ENCODE results near the gene CYP3A4.
"Not testable (repeated sequence)": the region's sequence is repeated elsewhere in the genome, so short reads cannot be mapped to it uniquely, and the experiment has no call there.

Gene CYP3A4

DNA sequence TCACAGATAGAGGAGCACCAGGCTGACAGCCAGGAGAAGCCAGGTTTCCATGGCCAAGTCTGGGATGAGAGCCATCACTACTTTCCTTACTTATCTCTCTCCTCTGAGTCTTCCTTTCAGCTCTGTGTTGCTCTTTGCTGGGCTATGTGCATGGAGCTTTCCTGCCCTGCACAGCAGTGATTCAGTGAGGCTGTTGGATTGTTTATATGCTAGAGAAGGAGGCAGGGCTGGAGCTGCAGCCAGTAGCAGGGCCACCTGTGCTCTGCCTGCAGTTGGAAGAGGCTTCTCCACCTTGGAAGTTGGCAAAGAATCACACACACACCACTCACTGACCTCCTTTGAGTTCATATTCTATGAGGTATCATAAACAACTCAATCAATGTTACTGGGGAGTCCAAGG is at the start of gene CYP3A4:
CYP3A4 (minus strand) TSS at position 178 of the 400 bp plus-strand sequence; CDS start at position 75, 103 bp downstream.
- DNase-seq, result no peak

DNA sequence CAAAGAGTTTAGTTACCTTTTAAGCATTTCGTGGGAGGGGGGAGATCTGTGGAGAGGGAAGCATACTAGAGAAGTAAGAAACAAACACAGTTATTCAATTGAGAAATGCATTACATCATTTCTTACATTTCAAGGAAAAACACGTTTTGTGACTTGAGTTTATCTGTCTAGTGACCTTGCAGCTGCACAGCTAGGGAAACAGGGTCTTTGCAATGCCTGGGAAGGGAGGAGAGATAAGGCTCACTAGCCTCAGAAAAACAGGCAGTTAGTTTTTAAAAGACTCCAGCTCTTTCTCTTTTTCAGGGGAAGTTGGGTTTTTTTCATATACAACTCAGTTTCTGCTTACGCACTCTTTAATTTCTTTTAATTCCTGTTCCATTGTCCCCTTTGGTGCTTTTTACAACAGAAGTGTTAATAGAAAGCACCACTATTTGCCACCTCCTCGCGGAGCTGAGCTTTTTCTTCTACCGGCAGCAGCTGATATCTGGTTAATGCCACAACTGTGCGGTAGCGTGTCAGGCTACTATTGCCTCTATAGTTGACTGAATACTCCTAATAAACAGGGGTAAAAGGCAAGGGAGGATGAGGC is 49.4 kb upstream of the CYP3A4 start:
- DNase-seq, result no peak

DNA sequence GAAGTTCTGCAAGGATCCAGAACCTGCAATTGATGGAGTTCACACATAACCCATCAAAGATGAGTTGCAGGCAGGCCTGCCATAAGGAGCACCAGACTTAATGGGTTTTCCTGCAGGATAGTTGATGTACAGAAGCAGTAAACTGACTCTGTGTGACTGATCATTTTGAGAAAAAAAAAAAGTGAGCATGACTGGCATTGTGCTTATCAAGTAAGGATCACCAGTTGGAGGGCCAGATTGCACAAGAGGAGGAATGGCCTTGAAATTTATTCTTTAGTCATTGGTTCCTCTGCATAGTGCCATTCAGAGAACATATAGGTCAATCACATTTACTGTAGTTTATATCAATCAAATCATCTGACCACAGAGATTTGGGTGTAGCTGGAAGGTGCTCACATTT is 47.6 kb upstream of the CYP3A4 start:
- no peak for DNase-seq

DNA sequence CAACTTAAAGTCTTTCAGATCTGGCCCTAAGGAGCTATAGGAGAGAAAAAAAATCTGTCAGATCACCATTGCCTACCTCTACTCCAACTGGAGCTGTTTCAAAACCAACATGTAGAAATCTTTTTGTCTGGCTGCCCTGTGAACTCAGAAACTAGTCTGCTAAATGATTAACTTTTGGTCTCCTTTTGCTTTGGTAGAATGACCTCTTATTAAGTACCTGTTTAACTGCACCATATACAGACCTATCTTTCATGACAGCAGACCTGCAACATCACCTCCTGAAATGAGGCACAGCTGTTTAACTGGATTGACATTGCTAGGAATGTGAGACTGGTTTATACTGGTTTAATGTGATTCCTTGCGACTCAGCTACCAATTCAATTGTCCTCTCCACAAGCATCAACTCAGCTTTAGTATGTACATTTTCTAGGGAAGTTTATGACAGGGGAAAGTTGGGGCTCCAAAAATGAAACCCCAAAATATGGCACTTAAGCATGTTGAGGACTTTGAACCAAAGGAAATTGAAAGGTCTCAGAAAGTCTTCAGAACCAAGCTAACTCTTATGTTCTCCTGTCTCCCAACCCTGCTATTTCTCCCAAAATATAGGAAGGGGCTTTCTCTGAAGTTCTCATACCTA is 45.7 kb upstream of the CYP3A4 start:
- no peak for DNase-seq

- no peak for DNase-seq
These were observed 44.8 kb upstream of the CYP3A4 start for GRCh38 chr7:99828811-99829210.

DNA sequence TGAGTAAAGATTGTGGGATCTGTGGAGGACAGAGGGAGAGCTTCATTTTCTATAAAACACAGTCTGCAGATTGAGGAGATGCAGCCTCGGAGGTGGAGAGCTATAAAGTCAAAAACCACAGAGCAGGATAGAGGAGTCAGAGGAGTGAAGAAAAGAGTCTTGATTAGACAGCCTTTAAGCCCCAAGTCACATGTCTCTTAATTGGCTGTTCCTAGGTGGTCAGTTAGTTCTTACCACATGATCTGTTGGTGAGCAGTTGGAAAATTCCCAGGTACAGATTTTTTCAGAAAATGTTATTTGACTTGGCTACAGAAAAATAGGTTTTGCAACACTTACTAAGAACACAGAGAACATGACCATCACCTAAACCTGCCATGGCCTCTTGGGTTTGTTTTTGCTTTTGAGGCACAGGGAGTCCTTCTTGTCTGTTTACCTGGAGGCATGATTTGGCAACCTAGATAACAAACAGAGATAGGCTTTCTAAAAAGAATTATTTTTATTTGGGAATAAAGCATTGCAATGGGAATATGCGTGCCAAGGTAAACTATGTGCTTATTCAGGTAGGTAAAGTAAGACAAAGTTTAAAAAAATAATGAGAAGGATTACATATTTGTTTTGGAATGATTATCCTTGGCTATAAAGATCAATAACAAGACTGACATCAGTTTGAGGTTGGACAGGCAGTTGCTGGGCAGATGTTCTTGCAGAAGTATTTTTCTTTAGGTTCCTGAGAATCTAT is 43.2 kb upstream of the CYP3A4 start:
- no peak for DNase-seq

DNA sequence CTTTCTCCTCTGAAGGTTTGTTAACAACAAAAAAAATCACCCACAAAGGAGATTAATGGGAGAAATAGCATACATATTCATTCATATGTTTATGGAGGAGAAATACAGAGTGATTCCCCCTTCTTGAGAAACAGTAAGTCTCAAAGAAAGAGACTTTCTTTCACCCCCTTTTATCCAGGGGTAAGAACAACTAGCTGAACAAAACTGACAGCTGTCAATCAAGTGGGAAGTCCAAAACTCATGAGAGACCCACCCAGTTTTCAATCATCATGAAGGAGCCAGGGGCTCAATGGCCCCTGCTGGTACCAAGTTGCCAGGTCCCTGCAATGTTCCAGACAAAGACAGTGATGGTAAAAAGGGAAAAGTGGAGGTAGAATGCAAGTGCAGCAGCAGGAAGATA is 41.9 kb upstream of the CYP3A4 start:
- DNase-seq, result no peak

GRCh38 chr7:99825452-99825851 is 41.5 kb upstream of the CYP3A4 start:
- DNase-seq, result no peak

DNA sequence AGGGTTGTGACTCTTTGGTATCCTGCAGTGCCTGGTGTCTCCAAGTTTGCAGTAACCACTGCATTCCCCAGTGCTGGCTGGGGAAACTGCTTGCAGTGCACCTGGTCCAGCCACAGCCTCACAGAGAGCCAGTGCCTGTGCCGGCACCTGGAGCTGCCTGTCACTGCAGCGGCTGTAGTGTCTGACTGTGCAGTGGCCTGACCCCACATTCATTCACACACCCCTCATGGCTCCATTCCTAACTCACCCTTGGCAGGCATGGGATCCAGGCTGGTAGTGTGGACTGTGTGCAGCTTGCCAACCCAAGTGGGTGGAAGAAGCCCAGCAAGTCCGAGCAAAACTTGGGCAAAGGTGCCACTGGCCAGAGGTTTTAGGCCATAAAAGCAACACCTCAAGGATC is 40.1 kb upstream of the CYP3A4 start:
- no peak for DNase-seq

DNA sequence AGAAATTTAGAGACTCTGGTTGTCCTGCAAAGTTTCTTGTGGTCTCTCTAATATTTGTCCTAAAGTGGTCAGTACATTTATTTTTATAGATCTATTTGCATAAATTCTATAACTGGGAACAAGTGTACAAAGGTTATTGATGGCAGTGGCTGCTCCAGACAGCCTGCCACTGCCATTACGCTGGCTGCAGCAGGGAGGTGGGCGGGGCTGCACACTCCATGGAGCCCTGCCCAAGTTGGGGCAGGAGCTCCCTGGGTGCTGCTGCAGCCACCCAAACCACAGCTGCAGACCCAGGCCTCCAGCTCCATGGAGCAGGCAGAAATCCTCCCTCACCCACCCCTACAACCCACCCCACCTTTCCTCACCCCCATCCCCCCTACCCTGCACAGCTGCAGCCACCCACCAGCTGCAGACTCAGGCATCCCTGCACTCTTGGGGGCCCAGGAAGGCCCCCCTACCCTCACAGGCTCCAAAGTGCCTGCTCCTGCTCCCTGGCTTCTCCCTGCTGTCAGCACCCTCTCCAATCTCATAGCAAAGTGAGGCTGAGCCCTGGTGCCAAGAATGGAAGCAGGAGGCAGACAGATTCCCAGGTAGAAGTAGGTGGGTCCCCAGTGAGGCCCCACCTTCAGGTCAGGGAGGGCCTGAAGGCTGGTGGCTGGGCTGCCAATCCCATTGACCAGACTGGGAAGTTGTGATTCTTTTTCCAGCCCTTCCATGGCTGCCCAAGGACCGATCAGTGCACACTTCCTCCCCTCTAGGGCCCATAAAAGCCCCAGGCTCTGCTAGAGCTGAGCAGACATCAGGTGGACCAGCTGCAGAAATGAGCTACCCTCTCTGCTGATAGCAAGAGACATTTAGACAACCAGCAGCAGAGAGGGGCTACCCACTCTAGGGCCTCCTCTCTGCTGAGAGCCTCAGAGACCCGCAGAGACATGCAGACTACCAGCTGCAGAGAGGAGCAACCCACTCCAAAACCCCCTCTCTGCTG is 39.0 kb upstream of the CYP3A4 start:
- no peak for DNase-seq

DNA sequence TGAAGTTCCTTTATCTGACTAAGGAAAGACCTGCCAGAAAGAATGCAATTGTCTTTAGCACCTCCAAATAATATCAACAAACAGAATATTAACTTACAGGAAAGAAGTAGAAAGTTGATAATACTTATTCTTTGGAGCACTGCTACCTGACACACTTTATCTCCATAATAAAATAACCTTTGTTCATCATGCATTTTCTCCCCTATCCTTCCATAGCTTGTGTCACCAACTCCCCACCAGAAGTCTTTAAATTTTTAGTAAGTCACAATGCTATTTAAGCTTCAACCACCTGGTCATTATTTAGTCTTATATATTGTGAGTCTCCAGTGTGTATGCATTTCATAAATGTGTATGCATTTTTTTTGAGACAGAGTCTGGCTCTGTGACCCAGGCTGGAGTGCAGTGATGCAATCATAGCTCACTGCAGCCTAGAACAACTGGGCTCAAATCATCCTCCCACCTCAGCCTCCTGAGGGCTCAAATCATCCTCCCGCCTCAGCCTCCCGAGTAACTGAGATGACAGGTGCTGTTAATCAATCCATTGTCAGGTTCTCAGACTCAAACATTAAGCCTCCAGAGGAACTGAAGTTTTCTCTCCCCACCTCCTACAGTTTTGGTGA is 36.5 kb upstream of the CYP3A4 start:
- no peak for DNase-seq

GRCh38 chr7:99808766-99809165 is 24.8 kb upstream of the CYP3A4 start:
- no peak for DNase-seq

DNA sequence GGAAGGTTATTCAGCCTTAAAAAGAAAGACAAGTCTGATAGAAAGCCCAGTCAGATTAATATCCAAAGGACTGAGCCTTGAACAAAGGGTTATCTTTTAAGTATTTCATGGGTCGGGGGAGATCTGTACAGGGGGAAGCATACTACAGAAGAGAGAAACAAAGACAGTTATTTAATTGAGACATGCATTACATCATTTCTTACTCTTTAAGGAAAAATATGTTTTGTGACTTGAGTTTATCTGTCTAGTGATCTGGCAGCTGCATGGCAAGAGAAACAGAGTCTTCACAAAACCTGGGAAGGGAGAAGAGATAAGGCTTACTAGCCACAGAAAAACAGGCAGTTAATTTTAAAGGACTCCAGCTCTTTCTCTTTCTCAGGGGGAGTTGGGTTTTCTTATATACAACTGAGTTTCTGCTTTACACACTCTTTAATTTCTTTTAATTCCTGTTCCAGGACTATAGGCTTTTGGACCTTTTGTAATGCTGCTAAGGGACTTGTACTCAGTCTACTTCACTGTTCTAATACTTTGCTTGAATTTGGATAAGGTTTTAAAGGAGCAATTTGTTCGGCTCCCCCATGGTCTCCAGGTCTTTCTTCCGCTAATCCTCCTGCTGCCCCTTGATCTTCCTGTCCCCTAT is 23.0 kb upstream of the CYP3A4 start:
- no peak for DNase-seq

GRCh38 chr7:99805641-99806040 is 21.7 kb upstream of the CYP3A4 start:
- DNase-seq, result no peak

DNA sequence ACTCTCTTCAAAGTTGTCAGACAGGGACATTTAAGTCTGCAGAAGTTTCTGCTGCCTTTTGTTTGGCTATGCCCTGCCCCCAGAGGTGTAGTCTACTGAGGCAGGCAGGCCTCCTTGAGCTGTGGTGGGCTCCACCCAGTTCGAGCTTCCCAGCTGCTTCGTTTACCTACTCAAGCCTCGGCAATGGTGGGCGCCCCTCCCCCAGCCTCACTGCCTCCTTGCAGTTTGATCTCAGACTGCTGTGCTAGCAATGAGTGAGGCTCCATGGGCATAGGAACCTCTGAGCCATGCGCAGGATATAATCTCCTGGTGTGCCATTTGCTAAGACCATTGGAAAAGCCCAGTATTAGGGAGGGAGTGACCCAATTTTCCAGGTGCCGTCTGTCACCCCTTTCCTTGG is 19.1 kb upstream of the CYP3A4 start:
- not testable (repeated sequence) for DNase-seq

DNA sequence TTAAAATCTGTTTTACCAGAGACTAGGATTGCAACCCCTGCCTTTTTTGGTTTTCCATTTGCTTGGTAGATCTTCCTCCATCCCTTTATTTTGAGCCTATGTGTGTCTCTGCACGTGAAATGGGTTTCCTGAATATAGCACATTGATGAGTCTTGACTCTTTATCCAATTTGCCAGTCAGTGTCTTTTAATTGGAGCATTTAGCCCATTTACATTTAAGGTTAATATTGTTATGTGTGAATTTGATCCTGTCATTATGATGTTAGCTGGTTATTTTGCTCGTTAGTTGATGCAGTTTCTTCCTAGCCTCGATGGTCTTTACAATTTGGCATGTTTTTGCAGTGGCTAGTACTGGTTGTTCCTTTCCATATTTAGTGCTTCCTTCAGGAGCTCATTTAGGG is 17.4 kb upstream of the CYP3A4 start:
- DNase-seq, result not testable (repeated sequence)

- no peak for DNase-seq
These were observed 15.0 kb upstream of the CYP3A4 start for GRCh38 chr7:99798972-99799371.

DNA sequence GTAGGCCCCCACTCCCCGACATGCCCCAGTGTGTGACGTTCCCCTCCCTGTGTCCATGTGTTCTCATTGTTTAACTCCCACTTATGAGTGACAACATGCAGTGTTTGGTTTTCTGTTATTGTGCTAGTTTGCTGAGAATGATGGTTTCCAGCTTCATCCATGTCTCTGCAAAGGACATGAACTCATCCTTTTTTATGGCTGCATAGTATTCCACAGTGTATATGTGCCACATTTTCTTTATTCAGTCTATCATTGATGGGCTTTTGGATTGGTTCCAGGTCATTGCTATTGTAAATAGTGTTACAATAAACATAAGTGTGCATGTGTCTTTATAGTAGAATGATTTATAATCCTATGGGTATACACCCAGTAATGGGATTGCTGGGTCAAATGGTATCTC is 11.9 kb upstream of the CYP3A4 start:
- not testable (repeated sequence) for DNase-seq

DNA sequence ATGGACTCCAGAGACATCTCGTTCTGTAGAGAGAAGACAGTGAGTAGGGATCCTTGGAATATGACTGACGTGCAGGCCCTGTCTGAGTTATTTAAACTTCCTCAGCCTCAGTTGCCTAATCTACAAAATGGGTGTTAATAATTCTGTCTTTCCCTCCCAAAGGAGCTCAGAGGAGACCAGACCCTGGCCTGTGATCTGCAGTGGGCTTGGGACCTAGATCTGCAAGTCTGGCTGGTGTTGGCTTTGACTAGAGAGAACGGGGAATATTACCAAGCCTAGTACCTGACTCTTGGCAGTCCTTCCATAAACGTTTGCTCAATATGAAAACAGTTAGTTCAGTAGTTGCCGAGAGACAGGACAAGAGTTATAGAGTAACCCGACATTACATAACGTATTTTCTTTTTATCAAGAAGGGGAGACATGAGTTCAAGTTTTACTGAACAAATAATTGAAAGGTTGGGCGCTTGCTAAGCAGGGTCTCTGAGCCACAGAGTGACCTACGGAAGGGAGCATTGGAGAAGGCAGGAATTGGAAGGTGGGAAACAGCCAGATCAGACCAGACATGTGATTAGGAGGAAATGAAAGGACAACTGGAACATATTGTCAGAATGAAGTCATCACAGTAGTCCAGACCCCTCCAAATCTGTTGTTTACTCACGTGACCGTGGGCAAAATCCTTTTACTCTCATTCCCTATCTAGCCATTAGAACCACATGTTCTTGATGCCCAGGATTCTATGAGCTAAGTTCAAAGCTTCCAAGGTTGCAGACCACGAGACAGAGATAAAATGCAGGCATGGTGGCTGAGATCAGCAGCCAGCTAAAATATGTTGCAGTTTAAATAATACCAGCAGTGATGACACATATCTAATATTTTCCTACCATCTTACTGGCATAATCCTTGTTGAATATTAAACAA is 10.9 kb upstream of the CYP3A4 start:
- DNase-seq, result no peak

GRCh38 chr7:99793443-99793842 is 9.5 kb upstream of the CYP3A4 start:
- DNase-seq, result no peak

DNA sequence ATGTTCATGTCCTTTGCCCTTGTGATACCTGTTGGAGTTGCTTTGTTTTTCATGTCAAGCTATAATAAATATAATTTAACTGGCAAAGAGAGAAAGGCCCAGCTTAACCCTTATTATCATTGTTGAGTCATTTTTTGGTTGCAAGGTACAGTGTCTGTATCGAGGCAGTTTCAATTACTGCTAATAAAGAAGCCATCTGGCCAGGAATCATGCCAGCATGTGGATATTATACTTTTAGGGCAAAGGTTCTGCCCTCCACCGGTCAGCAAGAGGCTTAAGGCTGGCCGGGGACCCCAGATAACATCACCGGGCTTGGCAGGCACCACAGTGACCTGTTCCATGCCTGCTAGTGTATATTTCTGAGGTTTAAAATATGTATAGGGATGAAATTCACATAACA is 9.0 kb upstream of the CYP3A4 start:
- no peak for DNase-seq

Data from right hindlimb (tissue), 1 donor.